MM.1S (cell line): Measurements from ENCODE around the gene CDH4.

ENCODE experiments used
- EZH2phosphoT487 ChIP-seq: fragments of 300-600 bp; sonication (generic); IDR thresholded peaks from 2 replicates; pipeline ENCODE4 v1.6.1; 2018; ENCODE audit warnings: antibody characterized with exemption, low read length
- TF ChIP-seq, protein P1 (sequence below): fragments of 300-600 bp; sonication (generic); IDR thresholded peaks from 2 replicates; pipeline ENCODE4 v1.5.1; 2016; ENCODE audit warnings: antibody characterized with exemption, low read length, mixed read lengths

DNA sequence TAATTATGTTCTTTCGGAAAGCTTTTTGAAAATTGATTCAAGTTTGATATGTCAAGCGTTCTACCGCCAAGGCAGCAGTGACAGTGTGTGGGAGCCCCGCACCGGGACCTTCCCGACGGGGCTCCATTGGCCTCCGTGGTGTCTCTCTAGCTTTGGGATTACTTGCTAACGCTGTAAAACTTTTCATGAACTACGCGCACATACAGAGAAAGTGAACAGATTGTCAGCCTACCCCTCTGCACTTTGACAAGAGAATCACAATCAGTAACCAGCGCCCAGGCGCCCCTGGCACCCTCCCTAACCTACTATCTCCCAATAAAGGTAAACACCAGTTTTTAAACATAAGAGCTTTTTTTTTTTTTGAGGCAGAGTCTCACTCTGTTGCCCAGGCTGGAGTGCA, 274.8 kb downstream of the CDH4 start:
- TF ChIP-seq, protein P1, sequence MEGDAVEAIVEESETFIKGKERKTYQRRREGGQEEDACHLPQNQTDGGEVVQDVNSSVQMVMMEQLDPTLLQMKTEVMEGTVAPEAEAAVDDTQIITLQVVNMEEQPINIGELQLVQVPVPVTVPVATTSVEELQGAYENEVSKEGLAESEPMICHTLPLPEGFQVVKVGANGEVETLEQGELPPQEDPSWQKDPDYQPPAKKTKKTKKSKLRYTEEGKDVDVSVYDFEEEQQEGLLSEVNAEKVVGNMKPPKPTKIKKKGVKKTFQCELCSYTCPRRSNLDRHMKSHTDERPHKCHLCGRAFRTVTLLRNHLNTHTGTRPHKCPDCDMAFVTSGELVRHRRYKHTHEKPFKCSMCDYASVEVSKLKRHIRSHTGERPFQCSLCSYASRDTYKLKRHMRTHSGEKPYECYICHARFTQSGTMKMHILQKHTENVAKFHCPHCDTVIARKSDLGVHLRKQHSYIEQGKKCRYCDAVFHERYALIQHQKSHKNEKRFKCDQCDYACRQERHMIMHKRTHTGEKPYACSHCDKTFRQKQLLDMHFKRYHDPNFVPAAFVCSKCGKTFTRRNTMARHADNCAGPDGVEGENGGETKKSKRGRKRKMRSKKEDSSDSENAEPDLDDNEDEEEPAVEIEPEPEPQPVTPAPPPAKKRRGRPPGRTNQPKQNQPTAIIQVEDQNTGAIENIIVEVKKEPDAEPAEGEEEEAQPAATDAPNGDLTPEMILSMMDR: no peak
- no peak for TF ChIP-seq EZH2phosphoT487
